Measurements from ENCODE around the gene NRP1.
"Not testable (repeated sequence)": the region's sequence is repeated elsewhere in the genome, so short reads cannot be mapped to it uniquely, and the experiment has no call there.

NRP1 gene

GRCh38 chr10:33141251-33141650 lies 193.2 kb downstream of the NRP1 start:
- FAIRE-seq = no peak

DNA sequence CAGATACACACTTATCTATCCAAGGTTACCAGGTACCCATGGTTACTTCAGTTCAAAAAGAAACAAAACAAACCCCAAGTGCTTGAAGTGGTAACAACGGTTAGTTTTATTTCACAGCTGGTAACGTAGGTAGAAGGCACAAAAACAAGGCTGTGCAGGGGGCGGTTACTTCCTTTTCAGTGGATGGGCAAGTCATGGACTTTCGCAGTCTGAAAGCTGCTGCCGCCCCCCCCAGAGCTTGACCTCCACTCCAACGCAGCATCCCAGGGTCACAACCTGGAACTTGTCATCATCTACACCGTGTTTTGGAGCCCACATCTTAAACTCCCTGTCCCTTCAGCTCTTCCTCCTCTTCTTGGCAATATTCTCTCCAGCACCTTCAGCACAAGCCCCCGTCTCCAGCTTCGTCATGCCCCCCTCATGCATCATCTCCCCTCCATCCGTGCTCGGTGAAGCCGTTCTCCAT lies 195.3 kb downstream of the NRP1 start:
- no peak for FAIRE-seq

- FAIRE-seq = not testable (repeated sequence)
Observed at GRCh38 chr10:33138686-33139085, 195.8 kb downstream of the NRP1 start.

GRCh38 chr10:33137356-33138005 lies 197.0 kb downstream of the NRP1 start:
- FAIRE-seq = no peak

GRCh38 chr10:33136781-33137180 lies 197.7 kb downstream of the NRP1 start:
- no peak for FAIRE-seq

- no peak for FAIRE-seq
Observed at GRCh38 chr10:33136271-33136670, 198.2 kb downstream of the NRP1 start.

DNA sequence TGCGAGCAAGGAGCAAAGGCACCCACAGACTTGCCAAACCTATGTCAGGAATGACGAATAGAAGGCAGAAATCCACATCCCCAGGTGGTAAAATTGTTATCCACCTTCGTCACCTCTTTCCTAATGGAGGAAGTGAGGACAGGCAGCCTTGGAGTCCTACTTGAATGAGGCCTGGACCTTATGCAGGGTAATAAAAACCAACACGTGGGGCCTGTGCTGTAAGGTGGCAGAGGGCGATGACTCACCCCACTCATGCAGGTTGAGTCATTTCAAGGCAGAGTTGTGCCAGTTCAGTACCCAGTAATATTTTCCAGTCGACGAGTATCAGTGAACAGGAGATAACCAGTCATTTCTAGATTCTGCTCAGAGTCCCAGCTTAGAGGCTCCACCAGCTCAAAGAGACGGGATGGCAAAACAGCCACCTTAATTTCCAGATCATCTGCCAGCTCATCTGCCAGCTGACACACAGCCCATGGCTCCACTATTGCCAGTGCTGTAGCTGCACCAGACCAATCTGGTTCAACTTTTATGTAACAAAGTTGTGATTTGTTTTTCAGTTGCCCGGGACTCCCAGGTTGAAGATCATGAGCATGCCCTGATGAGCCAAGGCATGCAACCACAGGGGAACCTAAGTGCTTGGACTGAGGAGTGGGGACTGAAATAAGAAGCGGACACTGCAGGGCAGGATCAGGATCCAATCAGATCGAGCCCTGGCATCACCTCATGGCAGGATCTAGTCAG lies 200.3 kb downstream of the NRP1 start:
- FAIRE-seq = no peak

GRCh38 chr10:33133557-33133956 lies 200.9 kb downstream of the NRP1 start:
- no peak for FAIRE-seq

GRCh38 chr10:33132626-33133025 lies 201.8 kb downstream of the NRP1 start:
- FAIRE-seq = no peak

DNA sequence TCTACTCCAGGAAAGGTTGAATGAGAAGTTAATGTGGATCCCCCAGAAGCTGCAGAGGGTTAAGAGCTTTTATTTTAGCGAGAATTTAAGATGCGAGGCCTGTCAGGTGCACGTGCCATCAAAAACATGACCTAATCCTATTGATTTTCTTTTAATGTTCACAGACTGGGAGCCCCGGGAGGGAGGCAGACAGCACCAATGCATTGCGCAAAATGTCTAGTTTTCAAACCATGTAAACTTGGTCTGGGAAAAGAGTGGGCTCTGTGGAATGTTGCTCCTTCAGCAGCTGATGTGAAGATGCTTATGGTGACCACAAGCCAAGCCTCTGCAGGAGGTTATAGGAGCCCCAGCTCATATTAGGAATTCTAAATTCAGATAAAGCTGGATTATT lies 204.5 kb downstream of the NRP1 start:
- FAIRE-seq = no peak

GRCh38 chr10:33129141-33129995 lies 205.1 kb downstream of the NRP1 start:
- no peak for FAIRE-seq

DNA sequence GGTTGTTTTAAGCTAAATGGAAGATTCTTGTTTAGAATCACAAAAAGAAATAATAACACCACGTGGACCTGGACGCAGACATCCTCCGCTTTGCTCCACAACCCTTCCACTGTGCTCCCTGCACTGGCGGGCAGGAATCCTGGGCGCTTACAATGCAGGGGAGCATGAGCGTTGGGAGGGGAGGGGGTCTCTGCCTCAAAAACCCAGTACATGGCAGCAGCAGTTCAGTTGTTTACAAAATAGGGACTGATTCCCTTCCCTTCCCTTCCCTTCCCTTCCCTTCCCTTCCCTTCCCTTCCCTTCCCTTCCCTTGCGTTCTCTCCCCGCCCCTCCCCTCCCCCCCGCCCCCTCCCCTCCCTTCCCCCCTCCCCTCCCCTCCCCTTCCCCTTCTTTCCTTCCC lies 206.8 kb downstream of the NRP1 start:
- no peak for FAIRE-seq
